DOHH2 (cell line): Measurements from ENCODE around the gene DBX2.

ENCODE experiments used
- H3F3A ChIP-seq: fragments of 200-600 bp; sonication (generic), shearing (Covaris generic); 2 replicates; pipeline ENCODE4 v1.6.0; 2016; ENCODE audit warnings: antibody characterized with exemption, mild to moderate bottlenecking; ENCODE audit not compliant: control insufficient read depth, insufficient read depth
- H3K27ac ChIP-seq: fragments of 200-600 bp; sonication (generic); 2 replicates; pipeline ENCODE4 v1.5.1; 2014; ENCODE audit warnings: low read depth, mild to moderate bottlenecking, low read length, moderate library complexity
- H3K27me3 ChIP-seq: fragments of 200-600 bp; sonication (generic); 2 replicates; pipeline ENCODE4 v1.6.1; 2014; ENCODE audit warnings: mild to moderate bottlenecking, low read length, mixed read lengths; ENCODE audit not compliant: control insufficient read depth
- H3K36me3 ChIP-seq: fragments of 200-600 bp; sonication (generic); 2 replicates; pipeline ENCODE4 v1.6.1; 2014; ENCODE audit warnings: mild to moderate bottlenecking, low read length, moderate library complexity, mixed read lengths; ENCODE audit not compliant: control insufficient read depth
- H3K4me1 ChIP-seq: fragments of 200-600 bp; sonication (generic); 2 replicates; pipeline ENCODE4 v1.6.1; 2014; ENCODE audit warnings: mild to moderate bottlenecking, low read length, mixed read lengths; ENCODE audit not compliant: control insufficient read depth
- H3K4me2 ChIP-seq: fragments of 200-600 bp; sonication (generic); 2 replicates; pipeline ENCODE4 v1.6.0; 2014; ENCODE audit warnings: mild to moderate bottlenecking, low read length, moderate library complexity
- H3K4me3 ChIP-seq: fragments of 200-600 bp; sonication (generic); 2 replicates; pipeline ENCODE4 v1.5.1; 2014; ENCODE audit warnings: mild to moderate bottlenecking, low read length, mixed read lengths
- H3K79me2 ChIP-seq: fragments of 200-600 bp; sonication (generic); 2 replicates; pipeline ENCODE4 v1.6.1; 2014; ENCODE audit warnings: mild to moderate bottlenecking, low read length, mixed read lengths; ENCODE audit not compliant: control insufficient read depth
- H3K9me2 ChIP-seq: fragments of 200-600 bp; sonication (generic); replicated peaks from 2 replicates; pipeline ENCODE4 v1.6.1; 2014; ENCODE audit warnings: mild to moderate bottlenecking, low read length, mixed read lengths; ENCODE audit not compliant: control insufficient read depth
- H3K9me3 ChIP-seq: fragments of 200-600 bp; sonication (generic); 2 replicates; pipeline ENCODE4 v1.6.1; 2014; ENCODE audit warnings: antibody characterized with exemption, low read length, mixed read lengths; ENCODE audit not compliant: control insufficient read depth, insufficient read depth
- H4K20me1 ChIP-seq: fragments of 200-600 bp; sonication (generic); 2 replicates; pipeline ENCODE4 v1.6.0; 2014; ENCODE audit warnings: low read depth, mild to moderate bottlenecking, antibody characterized with exemption, low read length, moderate library complexity; ENCODE audit not compliant: control insufficient read depth, insufficient read depth
- CTCF ChIP-seq: fragments of 200-600 bp; sonication (generic); IDR thresholded peaks from one replicate; pipeline ENCODE4 v1.5.1; 2014; ENCODE audit warnings: antibody characterized with exemption, mild to moderate bottlenecking, low read depth, low read length; ENCODE audit not compliant: poor library complexity, severe bottlenecking
- EZH2phosphoT487 ChIP-seq: fragments of 200-600 bp; sonication (generic); IDR thresholded peaks from 2 replicates; pipeline ENCODE4 v1.6.1; 2017; ENCODE audit warnings: borderline replicate concordance, mild to moderate bottlenecking, antibody characterized with exemption, low read length, moderate library complexity, mixed read lengths

Gene DBX2

DNA sequence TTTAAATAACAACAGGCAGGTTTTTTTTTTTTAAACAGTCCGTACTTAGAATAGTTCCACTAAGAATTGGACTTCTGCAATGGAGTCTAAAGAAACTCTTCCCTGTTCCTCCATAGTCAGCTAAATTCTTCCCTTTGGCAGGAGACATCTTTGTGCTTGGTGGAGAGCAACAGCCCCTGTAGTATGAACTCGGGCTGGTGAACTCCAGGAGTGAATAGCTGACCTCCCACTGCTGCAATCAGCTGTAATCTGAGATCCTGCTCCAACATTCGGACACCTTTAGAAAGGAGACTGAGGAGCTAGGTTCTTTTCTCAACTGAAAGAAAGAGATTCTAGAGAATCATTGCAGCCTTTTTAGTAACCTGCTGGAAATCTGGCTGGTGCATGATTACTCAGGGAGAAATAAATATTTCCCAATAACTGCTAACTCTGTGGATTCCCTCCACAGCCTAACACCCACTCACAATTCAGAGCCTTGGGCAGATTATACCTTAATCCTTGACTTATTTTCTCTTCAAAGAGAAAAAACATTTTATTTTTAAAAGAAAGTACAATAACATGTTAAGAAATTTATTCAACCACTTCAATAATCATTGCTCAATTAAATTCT, 25.6 kb upstream of the DBX2 start:
- no peaks in the 10 kb centered on the region for H3K36me3 ChIP-seq
- no peak for TF ChIP-seq EZH2phosphoT487
- TF ChIP-seq CTCF = no peak
- no peak overlapping the region for H3K4me3 ChIP-seq
- no peaks in the 10 kb centered on the region for H3F3A ChIP-seq
- H4K20me1 ChIP-seq = no peaks in the 10 kb centered on the region
- no peaks in the 10 kb centered on the region for H3K27me3 ChIP-seq
- no peak overlapping the region for H3K4me2 ChIP-seq
- no peak overlapping the region for H3K27ac ChIP-seq
- no peaks in the 10 kb centered on the region for H3K9me2 ChIP-seq
- H3K79me2 ChIP-seq = no peaks in the 10 kb centered on the region
- no peaks in the 10 kb centered on the region for H3K4me1 ChIP-seq
- no peaks in the 10 kb centered on the region for H3K9me3 ChIP-seq

GRCh38 chr12:45075587-45076282, 24.8 kb upstream of the DBX2 start:
- H4K20me1 ChIP-seq = no peaks in the 10 kb centered on the region
- H3K4me1 ChIP-seq = no peaks in the 10 kb centered on the region
- H3F3A ChIP-seq = no peaks in the 10 kb centered on the region
- H3K27me3 ChIP-seq = no peaks in the 10 kb centered on the region
- TF ChIP-seq CTCF (no peak), EZH2phosphoT487 (no peak)
- no peak overlapping the region for H3K27ac ChIP-seq
- H3K36me3 ChIP-seq = no peaks in the 10 kb centered on the region
- no peaks in the 10 kb centered on the region for H3K9me3 ChIP-seq
- no peak overlapping the region for H3K4me3 ChIP-seq
- no peak overlapping the region for H3K4me2 ChIP-seq
- H3K79me2 ChIP-seq = no peaks in the 10 kb centered on the region
- H3K9me2 ChIP-seq = no peaks in the 10 kb centered on the region

DNA sequence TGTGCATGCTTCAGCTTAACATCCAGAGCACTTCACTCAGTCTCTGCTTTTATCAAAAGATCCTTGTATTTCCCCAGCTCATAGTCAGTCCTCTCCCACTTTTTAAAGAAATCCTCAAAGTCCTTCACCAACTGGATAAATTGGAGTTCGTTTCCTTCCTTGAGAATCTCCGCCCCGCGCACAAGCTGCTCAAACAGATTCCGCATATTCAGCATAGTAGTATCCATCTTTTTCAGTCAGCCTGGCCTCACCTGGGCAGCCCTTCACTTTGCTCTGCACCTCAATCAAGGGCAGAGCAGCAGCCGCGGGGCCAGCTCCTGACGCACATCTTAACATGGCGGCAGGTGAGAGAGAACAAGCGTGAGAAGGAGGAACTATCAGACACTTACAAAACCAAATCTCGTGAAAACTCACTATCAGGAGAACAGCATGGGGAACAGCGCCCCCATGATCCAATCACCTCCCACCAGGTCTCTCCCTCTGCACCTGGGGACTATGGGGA, 14.3 kb upstream of the DBX2 start:
- TF ChIP-seq EZH2phosphoT487 (no peak), CTCF (no peak)
- Histone ChIP-seq H3K36me3 (no peaks in the 10 kb centered on the region), H3K79me2 (no peaks in the 10 kb centered on the region), H3K9me3 (no peaks in the 10 kb centered on the region), H3K4me3 (no peak overlapping the region), H3F3A (no peaks in the 10 kb centered on the region), H3K27me3 (no peaks in the 10 kb centered on the region), H3K4me2 (no peak overlapping the region), H3K9me2 (no peaks in the 10 kb centered on the region), H4K20me1 (no peaks in the 10 kb centered on the region), H3K27ac (no peak overlapping the region), H3K4me1 (no peaks in the 10 kb centered on the region)
